IMR-90 (cell line): ENCODE data around the gene NGB.

Experiments used
- BHLHE40 ChIP-seq: fragments of 150-350 bp; IDR thresholded peaks from 2 replicates; pipeline ENCODE4 v1.6.1; 2016; ENCODE audit warnings: mild to moderate bottlenecking, low read depth, low read length
- CTCF ChIP-seq: conservative IDR thresholded peaks from 2 replicates; pipeline ENCODE4 v1.5.1; 2012; ENCODE audit warnings: mild to moderate bottlenecking, low read depth, low read length, improper control_type of control experiment
- POLR2A ChIP-seq: IDR thresholded peaks from 2 replicates; pipeline ENCODE4 v1.6.1; 2012; ENCODE audit warnings: mild to moderate bottlenecking, low read depth, low read length
- USF2 ChIP-seq: fragments of 150-350 bp; IDR thresholded peaks from 2 replicates; pipeline ENCODE4 v1.6.1; 2017; ENCODE audit warnings: mild to moderate bottlenecking, antibody characterized with exemption, low read length, low read depth

- no peak for TF ChIP-seq CTCF
- no peak for TF ChIP-seq POLR2A
- no peak for TF ChIP-seq USF2
- TF ChIP-seq BHLHE40 = no peak
Measured at GRCh38 chr14:77238996-77239395, 32.0 kb downstream of the NGB start.
